LHCN-M2 (cell line): ENCODE measurements around the gene SKAP2. TPM values are rescaled to one million over a fixed set of nuclear protein-coding genes. Genes with fewer than 3 reads are reported as not detected.

Experiments used
- DNase-seq: peaks from one replicate; pipeline ENCODE4 v3.0.0-alpha.2; 2012; ENCODE audit warnings: low read depth
- total RNA-seq: library from RNA; depleted of rRNA; stranded (reverse); fragments of >200 nt; gene quantifications from 2 replicates; pipeline ENCODE4 v1.2.3, GENCODE V29; 2014

The SKAP2 gene
- total RNA-seq, 1 experiment from 2014 or later, result 60.7 TPM

- no peak for DNase-seq
Observed at GRCh38 chr7:26696161-26696560, 168.2 kb downstream of the SKAP2 start.

GRCh38 chr7:26694713-26695112 is 169.7 kb downstream of the SKAP2 start:
- DNase-seq, result no peak

GRCh38 chr7:26694141-26694540 is 170.2 kb downstream of the SKAP2 start:
- no peak for DNase-seq

- DNase-seq, result no peak
Observed at GRCh38 chr7:26691886-26692285, 172.5 kb downstream of the SKAP2 start.

GRCh38 chr7:26691406-26691805 is 173.0 kb downstream of the SKAP2 start:
- DNase-seq, result no peak

DNA sequence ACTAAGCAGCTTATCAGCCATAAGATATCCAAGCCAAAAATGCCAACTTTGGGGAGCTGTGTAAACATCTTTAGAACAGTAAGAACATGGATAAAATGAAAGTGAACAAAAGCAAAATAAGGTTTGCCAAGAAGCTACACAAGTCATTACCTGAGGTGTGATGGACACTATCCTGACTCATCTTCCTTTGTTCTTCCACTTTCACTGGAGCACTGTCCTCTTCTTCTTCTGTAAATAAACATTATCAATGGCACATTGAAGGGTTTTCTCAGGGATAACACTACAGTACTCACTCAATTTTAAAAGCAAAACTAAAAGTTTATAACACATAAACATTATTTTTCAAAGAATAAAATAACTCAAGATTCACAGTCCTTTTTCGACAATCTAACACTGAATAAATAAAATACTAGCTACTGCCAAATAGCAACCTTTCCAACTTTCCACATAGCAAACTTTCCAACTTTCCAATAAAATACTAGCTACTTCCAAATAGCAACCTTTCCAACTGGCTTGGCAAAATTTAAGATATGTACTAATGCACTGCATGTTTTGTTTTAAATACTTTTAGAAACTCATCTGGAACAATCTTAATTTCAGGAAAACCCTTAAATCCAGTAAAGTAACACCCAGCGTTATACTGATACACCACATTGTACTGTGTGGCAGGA is 174.1 kb downstream of the SKAP2 start:
- DNase-seq, result no peak

DNA sequence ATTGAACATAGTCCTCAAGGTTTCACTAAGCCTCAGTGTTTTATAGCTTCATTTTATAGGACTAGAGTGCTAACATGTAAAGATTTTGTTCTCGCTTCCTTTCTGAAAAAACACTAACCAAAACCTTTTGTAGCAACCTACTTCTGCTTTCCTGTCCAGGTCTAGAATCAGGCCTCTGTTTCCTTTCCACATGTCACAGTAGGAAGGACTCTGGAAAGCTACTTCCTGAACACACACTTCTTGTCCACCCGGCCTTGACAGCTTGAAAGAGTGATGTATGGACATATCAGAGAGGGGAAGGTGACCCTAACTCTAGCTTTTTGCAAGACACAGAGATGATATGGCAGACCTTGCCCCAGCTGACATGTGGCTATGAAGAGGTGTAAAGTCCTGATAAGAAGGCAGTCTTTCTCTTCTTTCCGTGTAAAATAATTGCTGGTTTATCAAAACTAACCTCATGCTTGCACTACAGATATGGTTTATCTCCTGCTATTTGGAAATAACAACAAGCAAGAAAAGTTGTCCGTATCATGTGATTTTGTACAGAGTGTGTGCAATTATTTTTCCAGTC is 175.4 kb downstream of the SKAP2 start:
- DNase-seq, result no peak

DNA sequence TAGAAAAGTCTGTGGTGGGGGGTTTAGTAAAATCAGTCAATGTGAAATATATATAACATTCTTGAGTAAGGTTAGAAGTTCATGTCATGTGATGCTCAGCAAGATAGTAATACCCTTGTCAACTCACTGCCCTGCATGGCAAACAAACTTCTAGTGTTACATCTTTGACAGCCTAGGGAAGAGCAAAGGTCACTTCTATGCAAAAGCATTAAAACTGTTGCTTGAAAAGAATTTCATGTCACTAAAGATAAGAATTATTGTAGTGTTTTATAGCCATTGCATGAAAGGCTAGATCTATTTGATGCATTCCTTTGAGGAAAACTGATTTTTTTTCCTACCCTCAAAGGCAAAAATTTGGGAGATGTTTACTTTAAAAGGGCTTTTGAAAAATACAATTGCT is 176.0 kb downstream of the SKAP2 start:
- no peak for DNase-seq

DNA sequence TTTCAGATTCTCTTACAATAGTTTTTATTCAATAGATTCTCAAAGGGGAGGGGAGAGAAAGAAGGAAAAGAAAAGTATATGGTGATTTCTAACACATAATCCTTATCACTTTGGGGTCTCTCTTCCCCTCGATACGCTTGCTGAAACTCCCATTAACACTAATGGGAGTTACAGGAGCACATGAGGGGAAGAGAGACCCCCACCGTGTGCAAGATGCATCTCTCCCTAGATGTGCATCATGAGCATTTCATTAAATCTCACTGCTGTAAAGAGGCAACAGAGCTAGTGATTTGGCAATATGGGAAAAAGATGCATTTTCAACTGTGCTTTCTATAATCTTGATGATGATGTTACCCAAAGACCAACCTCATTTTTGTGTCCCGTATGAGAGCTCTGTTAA is 177.4 kb downstream of the SKAP2 start:
- no peak for DNase-seq

- DNase-seq, result peak; percentile 61
Observed at GRCh38 chr7:26686448-26686981, 177.9 kb downstream of the SKAP2 start.

DNA sequence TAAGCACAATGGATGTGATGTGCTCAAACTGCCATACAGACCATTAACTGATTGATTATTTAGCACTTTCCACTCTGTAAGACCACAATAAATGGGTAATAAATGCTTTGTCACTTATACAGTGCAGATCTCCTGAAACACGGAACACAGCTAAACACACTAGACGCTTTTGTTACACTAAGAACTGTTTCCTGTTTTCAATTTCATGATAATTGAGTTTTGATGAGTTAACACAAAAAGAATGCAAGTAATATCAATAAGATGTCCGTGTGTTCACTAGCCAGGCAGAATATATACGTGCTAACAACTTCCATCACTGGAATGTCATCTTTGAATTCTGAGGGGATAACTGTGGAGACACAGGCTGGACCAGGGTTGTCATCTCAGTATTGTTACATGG is 178.8 kb downstream of the SKAP2 start:
- DNase-seq, result no peak

DNA sequence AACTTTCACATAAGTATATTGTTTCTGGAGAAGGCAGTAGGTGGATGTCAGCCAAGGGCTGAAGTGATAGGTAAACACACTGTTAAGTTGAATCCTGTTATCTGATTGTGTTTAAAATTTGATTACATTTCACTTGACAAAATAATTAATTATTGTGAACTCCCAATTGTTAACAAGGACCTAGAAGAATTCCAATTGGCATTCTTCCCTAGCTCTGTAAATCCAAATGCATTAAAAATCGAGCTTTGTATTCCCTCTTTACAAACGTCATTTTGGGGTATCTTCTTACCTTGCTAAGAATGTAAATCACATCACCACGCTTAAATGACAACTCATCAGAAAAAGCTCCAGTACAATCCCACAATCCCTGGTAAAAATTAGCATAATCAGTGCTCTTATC is 179.9 kb downstream of the SKAP2 start:
- DNase-seq, result no peak

- no peak for DNase-seq
Observed at GRCh38 chr7:26683277-26683676, 181.1 kb downstream of the SKAP2 start.

DNA sequence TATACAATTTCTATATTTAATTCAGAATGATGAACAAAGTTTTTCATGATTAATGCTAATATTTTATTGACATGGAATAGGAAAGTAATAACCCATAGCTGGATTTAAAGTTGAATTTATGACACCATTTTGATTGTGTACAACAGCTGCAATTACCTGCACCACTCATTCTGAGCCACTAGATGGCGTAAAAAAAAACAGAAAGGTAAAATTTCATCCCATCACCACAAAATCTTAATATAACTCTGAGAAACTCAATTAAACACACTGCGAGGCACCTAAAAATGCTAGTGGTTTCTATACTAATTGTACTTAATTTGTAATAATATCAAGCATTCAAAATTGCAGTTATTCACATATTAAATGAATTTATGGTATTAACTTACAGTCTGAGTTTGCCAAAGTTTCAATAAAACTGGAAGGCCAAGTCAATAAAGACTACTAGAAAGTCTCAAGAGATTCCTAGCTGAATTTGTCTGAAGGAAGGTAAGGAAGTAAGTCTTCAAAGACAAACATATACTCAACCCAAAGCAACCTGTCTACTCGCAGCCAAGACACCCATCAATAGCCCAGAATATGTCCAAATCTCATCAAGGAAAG is 182.5 kb downstream of the SKAP2 start:
- DNase-seq, result peak; percentile 57

GRCh38 chr7:26680587-26680986 is 183.8 kb downstream of the SKAP2 start:
- no peak for DNase-seq

GRCh38 chr7:26675143-26675887 is 189.1 kb downstream of the SKAP2 start:
- DNase-seq, result peak; percentile 62

DNA sequence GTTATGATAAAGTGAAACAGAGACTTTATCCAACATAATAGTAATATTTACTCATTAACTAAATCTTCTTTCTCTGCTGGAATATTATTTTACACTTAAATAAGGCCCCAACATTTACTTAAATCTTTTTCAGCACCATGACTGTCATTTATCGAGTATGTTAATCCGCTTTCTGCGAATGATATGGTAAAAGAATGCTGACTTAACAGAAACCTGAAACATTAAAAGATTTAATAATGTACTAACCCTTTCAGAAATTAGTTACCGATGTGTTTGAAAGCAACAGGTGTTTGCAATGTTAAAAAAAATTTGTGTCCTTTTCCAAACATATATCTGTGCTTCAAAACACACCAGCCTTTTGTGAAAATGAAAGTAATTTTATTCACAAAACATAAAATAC is 190.5 kb downstream of the SKAP2 start:
- no peak for DNase-seq

GRCh38 chr7:26673271-26673670 is 191.1 kb downstream of the SKAP2 start:
- no peak for DNase-seq

GRCh38 chr7:26670841-26671240 is 193.5 kb downstream of the SKAP2 start:
- DNase-seq, result no peak

DNA sequence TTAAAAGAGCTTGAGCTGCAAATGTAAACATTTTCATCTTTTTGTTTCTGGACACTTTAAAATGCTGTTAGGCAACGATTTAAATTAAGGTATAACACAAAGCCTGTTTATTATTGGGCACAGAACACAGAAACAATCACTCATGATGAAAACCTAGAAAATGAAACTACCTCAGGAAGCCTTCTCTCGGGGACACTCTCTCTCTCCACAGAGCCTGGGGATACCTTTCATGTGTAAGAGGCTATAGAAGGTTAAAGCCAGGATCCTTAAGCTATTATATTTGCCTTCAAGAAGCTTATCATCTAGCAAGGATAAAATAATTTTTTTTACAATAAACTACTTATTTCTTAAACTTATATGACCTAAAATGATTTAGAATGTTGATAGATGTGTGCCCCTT is 194.1 kb downstream of the SKAP2 start:
- no peak for DNase-seq

DNA sequence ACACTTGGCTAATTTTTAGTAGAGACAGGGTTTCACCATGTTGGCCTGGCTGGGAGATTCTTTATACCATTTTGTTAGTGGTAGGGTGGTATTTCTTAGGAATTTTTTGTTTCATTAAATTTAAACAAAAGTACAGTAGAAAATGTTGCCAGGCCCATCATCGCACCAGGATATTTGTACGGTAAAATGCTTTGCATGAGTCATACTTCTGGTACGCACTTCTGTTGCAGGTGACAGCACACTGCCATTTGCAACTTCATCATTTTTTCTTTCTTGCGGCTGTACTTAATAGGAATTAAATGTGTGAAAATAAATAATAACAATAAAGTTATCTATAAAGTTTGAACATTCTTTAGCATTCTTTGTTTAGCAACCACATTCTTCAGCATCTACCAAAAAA is 195.6 kb downstream of the SKAP2 start:
- no peak for DNase-seq

DNA sequence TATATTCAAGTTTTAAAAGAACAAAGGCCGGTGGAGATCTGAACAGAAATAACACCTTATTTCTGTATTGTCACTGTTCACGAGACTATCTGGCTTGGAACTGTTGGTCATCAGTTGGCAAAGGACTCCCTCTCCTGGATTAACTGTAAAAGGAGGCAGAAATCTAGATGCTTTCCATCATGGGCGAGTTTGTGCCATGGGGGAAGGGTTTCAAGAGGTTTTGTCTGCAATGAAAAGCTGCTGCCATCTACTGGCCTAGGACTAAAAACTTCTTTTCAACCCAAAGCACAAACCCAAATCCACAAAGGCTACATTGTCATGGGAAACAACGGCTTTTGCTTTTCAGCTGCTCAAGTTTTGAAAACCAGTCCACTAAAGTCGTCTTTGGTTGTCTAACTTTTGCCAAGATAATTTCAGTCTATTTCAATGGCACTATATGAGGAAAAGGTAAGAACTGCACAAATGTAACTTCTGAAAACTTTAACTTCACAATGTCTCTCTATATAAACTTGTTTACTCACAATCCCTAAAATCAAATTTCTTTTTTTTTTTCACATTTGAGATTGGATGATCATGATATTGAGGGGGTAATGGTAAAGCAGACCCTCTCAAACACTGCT is 196.8 kb downstream of the SKAP2 start:
- peak; percentile 97 for DNase-seq
